Uterus (tissue), 4 donors: Measurements from ENCODE around the gene RPTN. TPM values are rescaled to one million over a fixed set of nuclear protein-coding genes. Genes with fewer than 3 reads are reported as not detected.

Source experiments
- DNase-seq, 2 donors: peaks; one replicate each; pipeline ENCODE4 v3.0.0-alpha.2; 2019 to 2020
- H3K27ac ChIP-seq, 2 donors: fragments of 200-600 bp; sonication (generic); 1 replicate in 1 of 2; 2 replicates in 1 of 2; pipeline ENCODE4 v1.5.1; 2016 to 2018
- H3K27me3 ChIP-seq, 2 donors: fragments of 200-600 bp; sonication (generic); one replicate each; pipeline ENCODE4 v1.5.1; 2018 to 2019; ENCODE audit warnings: control low read depth in 1 of 2
- H3K36me3 ChIP-seq, 2 donors: fragments of 200-600 bp; sonication (generic); one replicate each; pipeline ENCODE4 v1.5.1; 2019; ENCODE audit warnings: control low read depth in 1 of 2
- H3K4me1 ChIP-seq, 2 donors: fragments of 200-600 bp; sonication (generic); one replicate each; pipeline ENCODE4 v1.5.1; 2018 to 2019; ENCODE audit warnings: control low read depth in 1 of 2
- H3K4me3 ChIP-seq, 2 donors: fragments of 200-600 bp; sonication (generic); 1 replicate in 1 of 2; 2 replicates in 1 of 2; pipeline ENCODE4 v1.5.1; 2018 to 2019; ENCODE audit warnings: mild to moderate bottlenecking in 1 of 2
- H3K9me3 ChIP-seq, 2 donors: fragments of 200-600 bp; sonication (generic); one replicate each; pipeline ENCODE4 v1.5.1; 2019; ENCODE audit warnings: control low read depth in 1 of 2
- CTCF ChIP-seq, 4 experiments: fragments of 200-600 bp in 2 of 4; fragments of 450-650 bp in 2 of 4; sonication (generic) in 2 of 4; IDR thresholded peaks; one replicate each; pipeline ENCODE4 v1.5.1; 2016 to 2019; ENCODE audit warnings: antibody characterized with exemption in 4 of 4, mild to moderate bottlenecking in 2 of 4, moderate library complexity in 1 of 4
- POLR2A ChIP-seq, 2 donors: fragments of 450-650 bp; IDR thresholded peaks; one replicate each; pipeline ENCODE4 v1.6.1; 2016; ENCODE audit warnings: antibody characterized with exemption in 2 of 2, mild to moderate bottlenecking in 1 of 2, moderate library complexity in 1 of 2
- intact Hi-C: fragments of 100-400 bp; cut with DNase I; formaldehyde crosslinking; loops from one replicate; pipeline ENCODE4 v1.15.1; 2023; ENCODE audit warnings: low total_unique reads
- total RNA-seq, 4 donors: library from RNA; depleted of rRNA in 3 of 4; stranded (reverse); fragments of >200 nt in 3 of 4; gene quantifications; one replicate each; pipeline versions ENCODE4 v1.1.0 to v1.2.4, GENCODE V29; 2014 to 2023
- donor health status: DM: yes; HTN: yes; CAD: no.

RPTN gene
- total RNA-seq, 4 donors from 2014 or later = not detected

GRCh38 chr1:152185544-152186391, 26.7 kb upstream of the RPTN start:
- intact Hi-C loops = loop anchor here (10.0 kb wide), 1 partner anchor 131 kb away; no protein-coding TSS in a partner anchor
- H3K27me3 ChIP-seq = no peaks in the 10 kb centered on the region
- TF ChIP-seq CTCF (IDR thresholded peaks at IDR 0.05) (peak; percentile 43 to 75 (median 56)), POLR2A (IDR thresholded peaks at IDR 0.05) (no peak)
- no peaks in the 10 kb centered on the region for H3K4me1 ChIP-seq
- no peak overlapping the region for H3K4me3 ChIP-seq
- H3K9me3 ChIP-seq = no peaks in the 10 kb centered on the region
- DNase-seq = no peak
- H3K36me3 ChIP-seq = no peaks in the 10 kb centered on the region
- H3K27ac ChIP-seq = no peak overlapping the region

DNA sequence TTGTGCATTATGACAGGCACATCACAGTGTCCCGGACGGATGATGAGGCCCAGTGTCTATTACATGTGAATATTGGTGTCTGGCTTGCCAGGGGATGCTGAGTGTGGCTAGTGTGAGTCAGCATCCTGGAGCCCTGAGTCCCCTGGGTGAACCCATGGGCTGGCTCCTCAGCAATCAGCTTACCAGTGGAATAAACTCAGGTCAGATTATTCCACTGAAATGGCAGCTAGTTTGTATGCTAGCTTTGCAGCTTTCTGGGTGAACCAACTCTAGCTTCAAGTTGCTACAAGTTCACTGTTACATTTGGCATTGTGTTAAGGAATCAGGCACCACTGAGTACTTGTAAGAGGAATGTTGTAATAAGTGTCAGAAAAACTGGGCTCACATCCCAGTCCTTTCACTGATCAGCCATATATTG, 23.9 kb upstream of the RPTN start:
- TF ChIP-seq POLR2A (IDR thresholded peaks at IDR 0.05) (no peak), CTCF (IDR thresholded peaks at IDR 0.05) (no peak)
- Histone ChIP-seq H3K27ac (no peak overlapping the region), H3K36me3 (no peaks in the 10 kb centered on the region), H3K9me3 (no peaks in the 10 kb centered on the region), H3K27me3 (no peaks in the 10 kb centered on the region), H3K4me3 (no peak overlapping the region), H3K4me1 (no peaks in the 10 kb centered on the region)
- no peak for DNase-seq
- intact Hi-C loops = loop anchor here (10.0 kb wide), 1 partner anchor 128 kb away; no protein-coding TSS in a partner anchor

DNA sequence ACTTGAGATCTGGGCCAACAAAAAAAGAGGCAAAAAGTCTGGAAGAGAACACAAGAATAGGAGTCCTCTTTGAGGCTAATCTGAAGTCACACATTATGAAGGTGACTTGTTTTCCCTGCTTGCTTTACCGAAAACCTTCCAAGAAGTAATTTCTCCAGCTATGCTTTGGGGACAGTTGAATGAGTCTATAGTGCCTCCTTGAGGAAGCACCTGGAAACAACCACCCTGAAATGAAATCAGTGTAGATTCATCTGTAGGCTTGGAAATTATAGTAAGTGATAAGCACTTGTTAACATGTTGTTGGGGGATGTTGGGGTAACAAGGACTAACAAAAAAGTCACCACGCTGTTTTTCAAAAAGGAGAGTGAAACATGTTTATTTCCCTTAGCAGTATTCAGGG, 23.4 kb upstream of the RPTN start:
- Histone ChIP-seq H3K27ac (no peak overlapping the region), H3K36me3 (no peaks in the 10 kb centered on the region), H3K27me3 (no peaks in the 10 kb centered on the region), H3K4me3 (no peak overlapping the region), H3K4me1 (no peaks in the 10 kb centered on the region), H3K9me3 (no peaks in the 10 kb centered on the region)
- TF ChIP-seq CTCF (IDR thresholded peaks at IDR 0.05) (peak in 1 of 4 experiments; percentile 23), POLR2A (IDR thresholded peaks at IDR 0.05) (no peak)
- intact Hi-C loops = loop anchor here (10.0 kb wide), 1 partner anchor 128 kb away; no protein-coding TSS in a partner anchor
- no peak for DNase-seq

- H3K4me3 ChIP-seq = no peak overlapping the region
- TF ChIP-seq POLR2A (IDR thresholded peaks at IDR 0.05) (no peak), CTCF (IDR thresholded peaks at IDR 0.05) (no peak)
- intact Hi-C loops = no loop called here
- H3K27me3 ChIP-seq = no peaks in the 10 kb centered on the region
- DNase-seq = no peak
- no peaks in the 10 kb centered on the region for H3K36me3 ChIP-seq
- no peaks in the 10 kb centered on the region for H3K4me1 ChIP-seq
- H3K9me3 ChIP-seq = no peaks in the 10 kb centered on the region
- no peak overlapping the region for H3K27ac ChIP-seq
These were observed 20.5 kb upstream of the RPTN start for GRCh38 chr1:152179566-152179965.

GRCh38 chr1:152170287-152170905, 11.4 kb upstream of the RPTN start:
- intact Hi-C loops = no loop called here
- no peaks in the 10 kb centered on the region for H3K36me3 ChIP-seq
- TF ChIP-seq CTCF (IDR thresholded peaks at IDR 0.05) (no peak), POLR2A (IDR thresholded peaks at IDR 0.05) (no peak)
- H3K4me3 ChIP-seq = no peak overlapping the region
- no peak overlapping the region for H3K27ac ChIP-seq
- no peaks in the 10 kb centered on the region for H3K4me1 ChIP-seq
- no peaks in the 10 kb centered on the region for H3K9me3 ChIP-seq
- DNase-seq = no peak
- H3K27me3 ChIP-seq = no peaks in the 10 kb centered on the region
